Measurements from ENCODE around the gene P2RY14.

The P2RY14 gene

GRCh38 chr3:151191095-151191494 lies 87.2 kb downstream of the P2RY14 start:
- DNase-seq (ENCODE audit: low read depth, low spot score), result no peak

GRCh38 chr3:151183265-151183671 lies 95.1 kb downstream of the P2RY14 start:
- no peak for DNase-seq (ENCODE audit: low read depth, low spot score)

GRCh38 chr3:151182349-151183079 lies 95.8 kb downstream of the P2RY14 start:
- DNase-seq (ENCODE audit: low read depth, low spot score), result no peak

GRCh38 chr3:151178208-151178845 lies 100.0 kb downstream of the P2RY14 start:
- no peak for DNase-seq (ENCODE audit: low read depth, low spot score)

- DNase-seq (ENCODE audit: low read depth, low spot score), result no peak
Observed at GRCh38 chr3:151175952-151176351, 102.4 kb downstream of the P2RY14 start.

- no peak for DNase-seq (ENCODE audit: low read depth, low spot score)
Observed at GRCh38 chr3:151174351-151174750, 104.0 kb downstream of the P2RY14 start.

- peak; percentile 4 for DNase-seq (ENCODE audit: low read depth, low spot score)
Observed at GRCh38 chr3:151171145-151171757, 107.1 kb downstream of the P2RY14 start.

GRCh38 chr3:151169948-151170679 lies 108.2 kb downstream of the P2RY14 start:
- peak; percentile 67 for DNase-seq (ENCODE audit: low read depth, low spot score)

GRCh38 chr3:151169262-151169947 lies 108.9 kb downstream of the P2RY14 start:
- no peak for DNase-seq (ENCODE audit: low read depth, low spot score)

- DNase-seq (ENCODE audit: low read depth, low spot score), result peak; percentile 77
Observed at GRCh38 chr3:151168269-151169094, 109.9 kb downstream of the P2RY14 start.

GRCh38 chr3:151166161-151166560 lies 112.2 kb downstream of the P2RY14 start:
- DNase-seq (ENCODE audit: low read depth, low spot score), result no peak

- DNase-seq (ENCODE audit: low read depth, low spot score), result no peak
Observed at GRCh38 chr3:151165226-151165625, 113.1 kb downstream of the P2RY14 start.
